ENCODE results near the gene ETF1. TPM values are rescaled to one million over a fixed set of nuclear protein-coding genes. Genes with fewer than 3 reads are reported as not detected.

ETF1 gene
- total and polyA plus RNA-seq, 8 donors = 68.9 to 112 (median 80.0) TPM

- Histone ChIP-seq H3K9me3 (no peaks in the 10 kb centered on the region), H3K4me1 (peaks cover 0 to 86% of the 10 kb centered on the region in 2 donors), H3K4me3 (no peak overlapping the region), H3K27ac (peak overlapping the region in 1 of 2 donors; percentile 69), H3K36me3 (peaks cover 0 to 18% of the 10 kb centered on the region in 2 donors), H3K27me3 (no peaks in the 10 kb centered on the region)
- no peak for ATAC-seq
- DNase-seq = no peak
- intact Hi-C loops (cut with DNase I) = no loop called here
- no peak for TF ChIP-seq CTCF (IDR thresholded peaks at IDR 0.05)
These were observed 8.8 kb downstream of the ETF1 start for GRCh38 chr5:138533973-138534941.

- Histone ChIP-seq H3K9me3 (no peaks in the 10 kb centered on the region), H3K27me3 (no peaks in the 10 kb centered on the region), H3K4me1 (peaks cover 0 to 68% of the 10 kb centered on the region in 2 donors), H3K36me3 (peaks cover 4 to 12% of the 10 kb centered on the region in 2 donors), H3K27ac (no peak overlapping the region), H3K4me3 (no peak overlapping the region)
- ATAC-seq (peak; percentile 22), DNase-seq (no peak)
- TF ChIP-seq CTCF (IDR thresholded peaks at IDR 0.05) = no peak
- intact Hi-C loops (cut with DNase I) = no loop called here
These were observed 13.2 kb downstream of the ETF1 start for GRCh38 chr5:138529812-138530211.

GRCh38 chr5:138528744-138529469 lies 14.1 kb downstream of the ETF1 start:
- Histone ChIP-seq H3K27ac (no peak overlapping the region), H3K4me3 (no peak overlapping the region), H3K27me3 (no peaks in the 10 kb centered on the region), H3K36me3 (peaks cover 4 to 12% of the 10 kb centered on the region in 2 donors), H3K9me3 (no peaks in the 10 kb centered on the region), H3K4me1 (peaks cover 0 to 60% of the 10 kb centered on the region in 2 donors)
- no peak for TF ChIP-seq CTCF (IDR thresholded peaks at IDR 0.05)
- DNase-seq (no peak), ATAC-seq (peak; percentile 22)
- intact Hi-C loops (cut with DNase I) = no loop called here

GRCh38 chr5:138528208-138528607 lies 14.8 kb downstream of the ETF1 start:
- no peak for TF ChIP-seq CTCF (IDR thresholded peaks at IDR 0.05)
- ATAC-seq (peak; percentile 86), DNase-seq (no peak)
- Histone ChIP-seq H3K4me3 (no peak overlapping the region), H3K27ac (no peak overlapping the region), H3K27me3 (no peaks in the 10 kb centered on the region), H3K9me3 (no peaks in the 10 kb centered on the region), H3K4me1 (peaks cover 0 to 62% of the 10 kb centered on the region in 2 donors), H3K36me3 (peaks cover 4 to 16% of the 10 kb centered on the region in 2 donors)
- intact Hi-C loops (cut with DNase I) = no loop called here

GRCh38 chr5:138527170-138527569 lies 15.9 kb downstream of the ETF1 start:
- H3K4me3 ChIP-seq = no peak overlapping the region
- ATAC-seq = no peak
- DNase-seq = no peak
- H3K36me3 ChIP-seq = peaks cover 4 to 22% of the 10 kb centered on the region in 2 donors
- no peaks in the 10 kb centered on the region for H3K9me3 ChIP-seq
- H3K27me3 ChIP-seq = no peaks in the 10 kb centered on the region
- H3K27ac ChIP-seq = no peak overlapping the region
- H3K4me1 ChIP-seq = peaks cover 1 to 52% of the 10 kb centered on the region in 2 donors
- TF ChIP-seq CTCF (IDR thresholded peaks at IDR 0.05) = no peak
- intact Hi-C loops (cut with DNase I) = no loop called here

Data from left lung (tissue), 10 donors.